Activated CD4-positive, alpha-beta T cell treated with anti-CD3 and anti-CD28 coated beads, Interleukin-2, amount 50 U/mL, for 16 hours (primary cell): ENCODE data around the gene KIF5A.
"Not testable (repeated sequence)": the region's sequence is repeated elsewhere in the genome, so short reads cannot be mapped to it uniquely, and the experiment has no call there.

ENCODE experiments used
- DNase-seq: peaks from one replicate; pipeline ENCODE4 v3.0.0-alpha.2; 2020

KIF5A gene

DNA sequence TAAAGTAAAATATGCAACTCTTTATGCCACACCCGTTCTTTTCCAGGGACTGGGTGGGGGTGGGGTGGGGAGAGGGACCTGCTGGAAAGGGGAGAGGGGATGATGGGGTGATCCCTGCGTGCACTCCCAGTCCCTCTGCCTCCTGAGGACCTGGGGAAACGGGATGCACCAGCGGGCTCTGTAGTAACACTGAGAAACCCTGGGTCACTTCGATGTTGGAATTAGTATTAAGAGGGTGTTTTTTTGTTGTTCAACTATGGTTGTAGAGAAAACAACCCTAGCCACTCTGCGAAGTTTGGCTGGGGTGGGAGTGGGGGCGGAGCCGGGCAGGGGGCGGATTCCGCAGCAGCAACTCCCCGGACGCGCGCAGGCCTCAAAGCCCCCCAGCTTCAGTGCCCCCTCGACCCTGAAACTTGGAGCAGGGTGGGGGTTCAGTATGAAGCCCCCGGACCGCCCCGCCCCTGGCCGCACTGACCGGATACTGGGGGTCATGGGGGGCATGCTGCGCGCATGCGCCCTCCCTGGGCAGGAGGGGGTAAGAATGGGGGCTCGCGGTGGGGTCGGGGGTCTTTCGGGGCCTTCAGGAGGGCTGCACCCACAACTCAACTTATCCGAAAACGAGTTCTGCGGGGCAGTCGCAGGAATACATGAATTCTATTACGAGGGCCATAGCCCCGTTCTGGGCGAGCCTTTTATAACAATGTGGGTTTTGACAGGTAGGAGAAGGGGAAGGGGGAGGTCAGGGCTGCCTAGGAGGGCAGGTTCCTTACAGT, 60.1 kb downstream of the KIF5A start:
- DNase-seq, result no peak

GRCh38 chr12:57610554-57611107, 60.8 kb downstream of the KIF5A start:
- DNase-seq, result no peak

GRCh38 chr12:57611108-57611826, 61.4 kb downstream of the KIF5A start, which contains the start of gene ARHGEF25:
Gene ARHGEF25 (plus strand): TSS chr12:57611435. CDS start chr12:57611895, 460 bp downstream.
- peak; percentile 32 for DNase-seq

DNA sequence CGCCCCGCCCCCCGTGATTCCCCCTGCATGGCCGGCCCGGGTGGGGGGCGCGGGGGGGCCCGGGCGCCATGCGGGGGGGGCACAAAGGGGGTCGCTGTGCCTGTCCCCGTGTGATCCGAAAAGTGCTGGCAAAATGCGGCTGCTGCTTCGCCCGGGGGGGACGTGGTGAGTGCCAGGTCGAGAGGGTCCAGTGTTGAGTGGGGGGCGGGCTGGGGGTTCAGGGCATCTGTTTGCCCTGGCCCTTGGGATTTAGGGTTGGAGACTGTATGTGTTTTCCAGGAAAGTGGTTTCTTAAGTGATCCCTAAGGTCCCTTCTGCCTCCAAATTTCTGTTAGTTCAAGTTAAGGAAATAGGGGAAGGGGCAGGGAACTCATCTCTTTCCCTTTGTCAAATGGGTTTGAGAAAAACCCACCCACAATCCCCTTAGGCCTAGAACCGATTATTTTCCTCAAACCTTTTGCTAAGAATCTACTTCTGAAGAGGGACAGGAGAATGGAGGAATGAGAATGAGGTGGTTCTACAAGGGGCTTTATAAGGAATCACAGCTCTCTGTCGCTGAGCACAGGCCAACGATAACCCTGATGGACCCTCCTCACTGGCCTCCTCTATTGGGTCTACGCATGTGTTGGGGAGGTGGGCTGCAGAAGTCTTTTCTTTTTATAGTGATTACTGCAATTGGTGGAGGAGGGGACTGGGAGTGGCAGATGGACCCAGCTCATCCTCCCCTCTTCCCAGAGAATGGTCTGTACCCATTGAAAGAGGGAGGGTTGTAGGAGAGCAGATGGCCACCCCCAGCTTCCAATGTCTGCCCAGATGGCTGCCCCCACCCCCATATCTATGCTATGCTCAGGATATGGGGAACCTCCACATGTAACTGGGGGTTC, 62.2 kb downstream of the KIF5A start:
- DNase-seq, result no peak

- DNase-seq, result no peak
Measured at GRCh38 chr12:57612711-57613426, 63.0 kb downstream of the KIF5A start.

- no peak for DNase-seq
Measured at GRCh38 chr12:57613427-57614109, 63.7 kb downstream of the KIF5A start.

DNA sequence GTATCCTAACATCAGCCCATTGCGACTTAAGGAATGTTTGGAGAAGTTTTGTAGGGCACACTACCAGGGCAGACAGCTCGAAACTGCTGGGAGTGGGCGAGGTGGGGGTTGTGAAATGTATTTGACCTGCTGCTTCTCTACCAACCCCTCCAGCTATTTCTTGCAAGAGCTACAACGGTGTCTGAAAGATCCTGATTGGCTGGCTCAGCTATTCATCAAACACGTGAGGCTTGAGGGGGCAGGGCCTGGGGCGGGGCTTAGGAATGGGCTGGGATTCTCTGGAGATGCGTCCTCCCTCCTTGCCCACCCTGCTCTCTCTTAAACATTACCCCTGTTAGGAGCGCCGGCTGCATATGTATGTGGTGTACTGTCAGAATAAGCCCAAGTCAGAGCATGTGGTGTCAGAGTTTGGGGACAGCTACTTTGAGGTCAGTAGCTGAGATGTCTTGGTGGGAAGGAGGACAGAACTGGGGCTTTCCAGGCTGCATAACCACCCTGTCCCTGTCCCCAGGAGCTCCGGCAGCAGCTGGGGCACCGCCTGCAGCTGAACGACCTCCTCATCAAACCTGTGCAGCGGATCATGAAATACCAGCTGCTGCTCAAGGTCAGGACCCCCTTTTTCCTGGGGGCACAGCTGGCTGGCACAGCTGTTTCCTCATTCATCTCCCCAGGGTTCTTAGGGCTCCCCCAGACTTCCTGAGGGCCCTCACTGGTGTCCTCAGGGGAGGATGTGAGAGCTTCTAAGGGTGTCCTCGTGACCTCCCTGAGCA, 64.5 kb downstream of the KIF5A start:
- no peak for DNase-seq

DNA sequence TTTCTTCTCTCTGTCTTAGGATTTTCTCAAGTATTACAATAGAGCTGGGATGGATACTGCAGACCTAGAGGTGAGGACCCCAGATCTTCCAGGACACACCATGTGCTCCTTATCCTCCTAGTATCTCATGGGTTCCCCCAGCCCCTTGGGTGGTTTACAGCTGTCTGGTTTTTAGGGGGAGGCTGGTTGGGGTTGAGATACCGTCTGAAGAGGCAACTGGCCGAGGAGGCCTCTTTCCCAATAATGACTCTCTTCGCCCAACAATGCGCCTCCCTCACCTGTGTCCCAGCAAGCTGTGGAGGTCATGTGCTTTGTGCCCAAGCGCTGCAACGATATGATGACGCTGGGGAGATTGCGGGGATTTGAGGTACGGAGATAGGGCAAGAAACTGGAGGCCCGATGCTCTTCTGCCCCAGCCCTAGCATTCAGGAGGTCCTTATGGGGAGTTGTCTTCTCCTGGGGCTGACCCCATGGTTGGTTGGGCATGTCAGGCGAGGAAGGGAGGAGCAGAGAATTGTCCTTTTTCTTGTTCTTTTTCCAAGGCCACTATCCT, 65.2 kb downstream of the KIF5A start:
- DNase-seq, result no peak

GRCh38 chr12:57615637-57616036, 65.8 kb downstream of the KIF5A start:
- DNase-seq, result no peak

- DNase-seq, result no peak
Measured at GRCh38 chr12:57616383-57617101, 66.7 kb downstream of the KIF5A start.

GRCh38 chr12:57617942-57618341, 68.1 kb downstream of the KIF5A start:
- DNase-seq, result no peak

DNA sequence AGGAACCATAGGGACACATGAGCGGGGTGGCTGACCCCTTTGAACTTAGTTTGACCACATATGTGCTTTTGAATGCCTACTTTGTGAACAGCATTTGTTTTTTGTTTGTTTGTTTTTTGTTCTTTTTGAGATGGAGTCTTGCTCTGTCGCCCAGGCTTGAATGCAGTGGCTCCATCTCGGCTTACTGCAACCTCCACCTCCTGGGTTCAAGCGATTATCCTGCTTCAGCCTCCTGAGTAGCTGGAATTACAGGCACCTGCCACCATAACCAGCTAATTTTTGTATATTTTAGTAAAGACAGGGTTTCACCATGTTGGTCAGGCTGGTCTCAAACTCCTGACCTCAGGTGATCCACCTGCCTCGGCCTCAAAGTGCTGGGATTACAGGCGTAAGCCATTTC, 68.6 kb downstream of the KIF5A start:
- not testable (repeated sequence) for DNase-seq

DNA sequence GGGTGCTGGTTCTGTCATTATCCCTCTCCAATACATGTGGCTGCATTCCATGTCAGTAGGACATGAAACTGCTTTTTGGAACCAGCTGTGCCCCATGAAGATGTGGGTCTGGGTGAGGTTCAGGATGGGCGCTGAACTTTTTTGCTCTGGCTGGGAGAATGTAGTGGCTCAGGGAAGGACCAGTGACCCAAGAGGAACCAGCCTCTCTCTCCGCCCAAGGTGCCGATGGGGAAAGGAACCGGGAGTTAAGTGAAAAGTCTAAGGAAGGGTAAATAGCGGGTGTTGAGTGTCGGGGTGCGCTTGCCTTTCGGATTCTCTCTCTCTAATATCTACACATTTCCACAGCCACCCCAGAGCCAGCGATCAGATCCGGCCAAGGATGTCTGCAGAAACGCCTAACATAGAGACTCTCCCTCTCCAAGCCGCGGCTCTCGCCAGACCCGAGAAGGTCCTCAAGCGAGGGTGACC, 69.2 kb downstream of the KIF5A start:
- no peak for DNase-seq

GRCh38 chr12:57619434-57620244, 69.8 kb downstream of the KIF5A start:
- no peak for DNase-seq

DNA sequence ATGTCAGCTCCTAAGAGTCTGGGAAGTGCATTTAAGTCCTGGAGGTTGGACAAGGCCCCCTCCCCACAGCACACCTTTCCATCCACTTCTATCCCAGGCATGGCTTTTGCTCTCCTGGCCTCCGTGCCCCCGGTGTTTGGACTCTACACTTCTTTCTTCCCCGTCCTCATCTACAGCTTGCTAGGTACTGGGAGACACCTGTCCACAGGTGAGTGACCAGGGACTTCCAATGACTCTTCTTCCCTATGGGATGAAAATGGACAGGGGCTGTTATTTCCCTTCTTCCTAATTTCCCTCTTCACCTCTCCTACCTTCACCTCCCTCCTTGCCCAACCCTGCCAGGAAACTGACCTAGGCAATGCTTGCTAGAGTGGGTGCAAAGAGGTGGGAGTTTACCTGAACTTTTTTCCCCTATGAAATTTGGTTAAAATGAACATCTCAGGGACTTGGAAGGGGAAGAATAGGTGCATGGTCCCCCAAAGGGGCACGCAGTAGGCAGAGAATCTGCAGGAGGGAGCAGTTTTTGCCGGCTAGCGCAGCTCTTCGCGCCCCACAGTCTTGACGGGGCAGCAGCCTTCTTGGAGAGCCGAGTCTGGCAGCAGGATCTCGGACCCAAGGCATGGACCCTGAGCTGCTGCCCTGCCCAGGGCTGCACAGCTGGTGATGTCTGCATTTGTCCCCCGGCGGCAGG, 70.5 kb downstream of the KIF5A start:
- no peak for DNase-seq

DNA sequence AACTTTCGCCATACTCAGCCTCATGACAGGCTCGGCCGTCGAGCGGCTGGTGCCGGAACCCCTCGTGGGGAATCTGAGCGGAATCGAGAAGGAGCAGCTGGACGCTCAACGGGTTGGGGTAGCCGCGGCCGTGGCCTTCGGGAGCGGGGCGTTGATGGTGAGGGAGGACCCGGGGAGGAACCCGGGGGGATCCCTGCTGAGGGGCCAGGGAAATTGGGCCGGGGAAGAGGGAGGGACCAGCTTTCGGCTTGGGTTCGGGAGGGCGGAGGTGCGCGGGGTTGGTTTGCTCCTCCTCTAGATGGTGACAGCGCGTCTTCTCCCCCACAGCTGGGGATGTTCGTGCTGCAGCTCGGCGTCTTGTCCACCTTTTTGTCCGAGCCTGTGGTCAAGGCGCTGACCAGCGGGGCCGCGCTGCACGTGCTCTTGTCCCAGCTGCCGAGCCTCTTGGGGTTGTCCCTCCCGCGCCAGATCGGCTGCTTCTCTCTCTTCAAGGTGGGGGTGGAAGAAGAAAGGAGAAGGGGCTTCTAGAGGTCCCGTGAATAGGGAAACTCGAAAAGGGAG, 71.2 kb downstream of the KIF5A start:
- no peak for DNase-seq

- peak; percentile 51 for DNase-seq
Measured at GRCh38 chr12:57621497-57622292, 71.9 kb downstream of the KIF5A start.
